Endothelial cell of umbilical vein (primary cell): ENCODE data around the gene SENP7. TPM values are rescaled to one million over a fixed set of nuclear protein-coding genes. Genes with fewer than 3 reads are reported as not detected.

Experiments used
- BruUV-seq: library from RNA; stranded (reverse); fragments of 400-500 nt; replicated peaks from 2 replicates; lab custom pipeline; 2021; lab: Mats Ljungman, UMichigan
- CTCF ChIA-PET: fragments of 300-600, 350-600 bp; sonication (Branson Sonifier 250); formaldehyde crosslinking; loops from one replicate; lab custom pipeline; 2021; ENCODE audit warnings: antibody characterized with exemption, inconsistent platforms; lab: Charles Lee
- POLR2A ChIA-PET: fragments of 300-600, 350-600 bp; sonication (Branson Sonifier 250); formaldehyde crosslinking; loops from one replicate; lab custom pipeline; 2021; ENCODE audit warnings: antibody characterized with exemption, inconsistent platforms; lab: Charles Lee
- DNase-seq: peaks from one replicate; pipeline ENCODE4 v3.0.0-alpha.2; 2011; ENCODE audit warnings: low read depth, low spot score
- FAIRE-seq: peaks from 2 replicates; lab custom pipeline; 2011; peaks lifted over from hg19 to GRCh38; lab: Jason Lieb, UNC
- H2AFZ ChIP-seq: 2 replicates; pipeline ENCODE4 v1.6.0; 2012; ENCODE audit warnings: low read depth, low read length, control low read depth, inconsistent platforms
- H3K27ac ChIP-seq: 2 replicates; pipeline ENCODE4 v1.5.1; 2011; ENCODE audit warnings: low read depth, mild to moderate bottlenecking, control low read depth, low read length, moderate library complexity; ENCODE audit not compliant: insufficient read depth
- H3K27me3 ChIP-seq, 2 experiments: 2 replicates each; pipeline versions ENCODE4 v1.6.0 to v1.6.1; 2011; ENCODE audit warnings: low read length in 2 of 2, mixed read lengths in 1 of 2; ENCODE audit not compliant: control insufficient read depth in 2 of 2, insufficient read depth in 2 of 2
- H3K36me3 ChIP-seq, 2 experiments: 2 replicates in 1 of 2; 3 replicates in 1 of 2; pipeline ENCODE4 v1.5.1; 2011; ENCODE audit warnings: low read length in 2 of 2, mild to moderate bottlenecking in 1 of 2, moderate library complexity in 1 of 2; ENCODE audit not compliant: control insufficient read depth in 2 of 2, insufficient read depth in 2 of 2; ENCODE audit errors: extremely low read depth in 1 of 2
- H3K4me1 ChIP-seq: 3 replicates; pipeline ENCODE4 v1.5.1; 2011; ENCODE audit warnings: mild to moderate bottlenecking, low read length; ENCODE audit not compliant: control insufficient read depth, insufficient read depth; ENCODE audit errors: extremely low read depth
- H3K4me2 ChIP-seq: 2 replicates; pipeline ENCODE4 v1.6.1; 2011; ENCODE audit warnings: low read length, control low read depth, mixed read lengths; ENCODE audit not compliant: insufficient read depth
- H3K4me3 ChIP-seq, 3 experiments: fragments of 200-600 bp in 1 of 3; sonication (generic), shearing (Covaris generic) in 1 of 3; replicated peaks in 1 of 3; 2 replicates each; pipeline ENCODE4 v1.5.1; 2011 to 2016; ENCODE audit warnings: control low read depth in 3 of 3, low read length in 3 of 3, mild to moderate bottlenecking in 2 of 3, inconsistent platforms in 1 of 3, low read depth in 1 of 3, moderate library complexity in 1 of 3; ENCODE audit not compliant: insufficient read depth in 1 of 3
- H3K79me2 ChIP-seq: 2 replicates; pipeline ENCODE4 v1.6.0; 2012; ENCODE audit warnings: low read length, inconsistent platforms; ENCODE audit not compliant: control insufficient read depth, insufficient read depth
- H3K9ac ChIP-seq: replicated peaks from 2 replicates; pipeline ENCODE3; 2011; ENCODE audit warnings: low read length, control low read depth; ENCODE audit not compliant: insufficient read depth; ENCODE audit errors: extremely low read depth
- H3K9me1 ChIP-seq: replicated peaks from 3 replicates; pipeline ENCODE4 v1.6.0; 2011; ENCODE audit warnings: mild to moderate bottlenecking, low read length; ENCODE audit not compliant: control insufficient read depth, insufficient read depth; ENCODE audit errors: extremely low read depth
- H3K9me3 ChIP-seq: replicated peaks from 2 replicates; pipeline ENCODE4 v1.5.1; 2012; ENCODE audit warnings: low read length, inconsistent platforms; ENCODE audit not compliant: control insufficient read depth, insufficient read depth
- H4K20me1 ChIP-seq: replicated peaks from 2 replicates; pipeline ENCODE3; 2011; ENCODE audit warnings: mild to moderate bottlenecking, low read length; ENCODE audit not compliant: control insufficient read depth, insufficient read depth; ENCODE audit errors: extremely low read depth
- CTCF ChIP-seq, 2 donors: IDR thresholded peaks; 1 replicate in 1 of 2; 2 replicates in 1 of 2; pipeline ENCODE4 v1.5.1; 2011; ENCODE audit warnings: low read length in 2 of 2, mild to moderate bottlenecking in 2 of 2, moderate library complexity in 2 of 2, control low read depth in 1 of 2, inconsistent platforms in 1 of 2, low read depth in 1 of 2; ENCODE audit not compliant: insufficient read depth in 1 of 2; ENCODE audit errors: extremely low read depth in 1 of 2
- EZH2 ChIP-seq: IDR thresholded peaks from 2 replicates; pipeline ENCODE4 v1.6.1; 2012; ENCODE audit warnings: borderline replicate concordance, low read depth, mild to moderate bottlenecking, moderate library complexity, low read length, inconsistent platforms; ENCODE audit not compliant: severe bottlenecking
- FOS ChIP-seq: IDR thresholded peaks from 2 replicates; pipeline ENCODE4 v1.6.1; 2011; ENCODE audit warnings: mild to moderate bottlenecking, low read length, moderate library complexity, borderline replicate concordance; ENCODE audit not compliant: insufficient read depth
- GATA2 ChIP-seq: IDR thresholded peaks from 2 replicates; pipeline ENCODE4 v1.7.0; 2011; ENCODE audit warnings: low read depth, mild to moderate bottlenecking, moderate library complexity, mixed read lengths, low read length; ENCODE audit not compliant: insufficient read length, insufficient read depth
- JUN ChIP-seq: IDR thresholded peaks from 2 replicates; pipeline ENCODE4 v1.6.1; 2011; ENCODE audit warnings: borderline replicate concordance, low read depth; ENCODE audit not compliant: insufficient read length, insufficient read depth
- MAX ChIP-seq: IDR thresholded peaks from 2 replicates; pipeline ENCODE4 v1.6.1; 2011; ENCODE audit not compliant: insufficient read depth, insufficient read length
- MYC ChIP-seq: IDR thresholded peaks from one replicate; pipeline ENCODE4 v1.6.1; 2011; ENCODE audit warnings: mild to moderate bottlenecking, low read depth, low read length
- POLR2A ChIP-seq: IDR thresholded peaks from 2 replicates; pipeline ENCODE4 v1.6.1; 2012; ENCODE audit warnings: low read depth, mild to moderate bottlenecking, control low read depth, low read length
- POLR2AphosphoS5 ChIP-seq: IDR thresholded peaks from 2 replicates; pipeline ENCODE4 v1.6.1; 2012; ENCODE audit warnings: low read depth, mild to moderate bottlenecking, control low read depth, low read length, moderate library complexity; ENCODE audit not compliant: insufficient read depth
- dilution Hi-C: fragments of 300-500 bp; cut with MboI; formaldehyde crosslinking; loops from one replicate; pipeline ENCODE4 v1.15.0; 2019; ENCODE audit warnings: low sequenced_read_pairs; ENCODE audit not compliant: extremely low pct_ligation_motif_present
- intact Hi-C: fragments of 100-400 bp; cut with micrococcal nuclease; formaldehyde crosslinking; loops from one replicate; pipeline ENCODE4 v1.10.0; 2022
- polyA plus RNA-seq, 4 experiments: library from polyadenylated mRNA; depleted of rRNA in 3 of 4; stranded (reverse) in 3 of 4; unstranded in 1 of 4; fragments of >200 nt; gene quantifications; 2 replicates each; pipeline versions ENCODE4 v1.2.1 to v1.2.3, GENCODE V29; 2011 to 2012; ENCODE audit warnings: missing spikeins in 1 of 4
- total RNA-seq: library from RNA; stranded (reverse); gene quantifications from 2 replicates; pipeline ENCODE4 v1.2.3, GENCODE V29; 2021

SENP7 gene
- total and polyA plus RNA-seq, 2 donors (not counting 3 experiments of a cell fraction or from before 2014, with no cell fraction given): 5.1 to 18.7 TPM

- Histone ChIP-seq H3K27me3 (no peaks in the 10 kb centered on the region), H3K4me1 (no peaks in the 10 kb centered on the region), H3K79me2 (no peaks in the 10 kb centered on the region), H3K4me3 (no peak overlapping the region), H3K9me1 (no peaks in the 10 kb centered on the region), H3K4me2 (no peak overlapping the region), H3K9me3 (no peaks in the 10 kb centered on the region), H3K9ac (no peak overlapping the region), H3K36me3 (no peaks in the 10 kb centered on the region), H2AFZ (no peak overlapping the region), H4K20me1 (no peaks in the 10 kb centered on the region), H3K27ac (no peak overlapping the region)
- CTCF ChIA-PET: no interaction called here
- BruUV-seq: no TSS peak
- intact Hi-C loops: no loop called here
- TF ChIP-seq MAX: no peak
- no peak for TF ChIP-seq MYC
- no peak for TF ChIP-seq JUN
- TF ChIP-seq EZH2: no peak
- no peak for TF ChIP-seq CTCF (IDR thresholded peaks at IDR 0.05; ENCODE audit: extremely low read depth in 1 of 2, insufficient read depth in 1 of 2, low read depth in 1 of 2, low read length in 2 of 2)
- TF ChIP-seq GATA2: no peak
- no peak for TF ChIP-seq POLR2AphosphoS5
- no peak for TF ChIP-seq POLR2A
- TF ChIP-seq FOS: no peak
- FAIRE-seq: no peak
- dilution Hi-C loops: no loop called here
- POLR2A ChIA-PET: interaction anchor here (0.5 kb wide), 1 partner anchor 167 kb away, joined by 3 read pairs; no protein-coding TSS in a partner anchor
- no peak for DNase-seq
These were observed 36.5 kb upstream of the SENP7 start for GRCh38 chr3:101549473-101549872.
